ENCODE results near the gene TFPI2.

The TFPI2 gene

DNA sequence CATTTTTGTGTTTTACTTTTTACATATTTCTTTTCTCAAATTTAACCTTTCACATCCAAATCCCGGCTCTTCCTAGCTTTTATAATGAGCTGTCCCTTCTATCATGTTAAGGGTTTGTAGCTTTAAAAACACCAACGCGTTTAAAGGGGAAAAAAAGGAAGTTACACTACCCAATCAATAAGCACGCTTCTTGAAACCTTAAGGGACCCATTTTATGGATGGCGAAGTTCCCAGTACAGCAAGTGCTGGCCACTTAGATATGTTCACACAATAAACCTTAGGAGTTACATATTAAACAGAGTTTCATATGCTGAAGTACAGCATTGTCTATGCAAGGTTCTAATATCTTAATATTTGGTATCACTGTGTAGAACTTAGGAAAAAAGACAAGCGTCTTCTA, 32.7 kb upstream of the TFPI2 start:
- Histone ChIP-seq H3K4me3 (replicated peaks; ENCODE audit: insufficient read depth, low read length) (no peak overlapping the region), H3K27me3 (ENCODE audit: insufficient read depth, poor library complexity, severe bottlenecking) (peaks cover 14% of the 10 kb centered on the region), H3K27ac (replicated peaks) (no peak overlapping the region)
- DNase-seq (ENCODE audit: low read depth in 1 of 2, low spot score in 1 of 2), result no peak
- TF ChIP-seq, protein P1, sequence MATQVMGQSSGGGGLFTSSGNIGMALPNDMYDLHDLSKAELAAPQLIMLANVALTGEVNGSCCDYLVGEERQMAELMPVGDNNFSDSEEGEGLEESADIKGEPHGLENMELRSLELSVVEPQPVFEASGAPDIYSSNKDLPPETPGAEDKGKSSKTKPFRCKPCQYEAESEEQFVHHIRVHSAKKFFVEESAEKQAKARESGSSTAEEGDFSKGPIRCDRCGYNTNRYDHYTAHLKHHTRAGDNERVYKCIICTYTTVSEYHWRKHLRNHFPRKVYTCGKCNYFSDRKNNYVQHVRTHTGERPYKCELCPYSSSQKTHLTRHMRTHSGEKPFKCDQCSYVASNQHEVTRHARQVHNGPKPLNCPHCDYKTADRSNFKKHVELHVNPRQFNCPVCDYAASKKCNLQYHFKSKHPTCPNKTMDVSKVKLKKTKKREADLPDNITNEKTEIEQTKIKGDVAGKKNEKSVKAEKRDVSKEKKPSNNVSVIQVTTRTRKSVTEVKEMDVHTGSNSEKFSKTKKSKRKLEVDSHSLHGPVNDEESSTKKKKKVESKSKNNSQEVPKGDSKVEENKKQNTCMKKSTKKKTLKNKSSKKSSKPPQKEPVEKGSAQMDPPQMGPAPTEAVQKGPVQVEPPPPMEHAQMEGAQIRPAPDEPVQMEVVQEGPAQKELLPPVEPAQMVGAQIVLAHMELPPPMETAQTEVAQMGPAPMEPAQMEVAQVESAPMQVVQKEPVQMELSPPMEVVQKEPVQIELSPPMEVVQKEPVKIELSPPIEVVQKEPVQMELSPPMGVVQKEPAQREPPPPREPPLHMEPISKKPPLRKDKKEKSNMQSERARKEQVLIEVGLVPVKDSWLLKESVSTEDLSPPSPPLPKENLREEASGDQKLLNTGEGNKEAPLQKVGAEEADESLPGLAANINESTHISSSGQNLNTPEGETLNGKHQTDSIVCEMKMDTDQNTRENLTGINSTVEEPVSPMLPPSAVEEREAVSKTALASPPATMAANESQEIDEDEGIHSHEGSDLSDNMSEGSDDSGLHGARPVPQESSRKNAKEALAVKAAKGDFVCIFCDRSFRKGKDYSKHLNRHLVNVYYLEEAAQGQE (IDR thresholded peaks at IDR 0.05; ENCODE audit: insufficient replicate concordance, low read depth), result no peak
- TF ChIP-seq SPI1 (IDR thresholded peaks at IDR 0.05; ENCODE audit: borderline replicate concordance, low read depth) (no peak), GABPA (IDR thresholded peaks at IDR 0.05; ENCODE audit: low read depth) (no peak), POLR2AphosphoS5 (IDR thresholded peaks at IDR 0.05; ENCODE audit: low read depth) (no peak)
- TF ChIP-seq, protein P2, sequence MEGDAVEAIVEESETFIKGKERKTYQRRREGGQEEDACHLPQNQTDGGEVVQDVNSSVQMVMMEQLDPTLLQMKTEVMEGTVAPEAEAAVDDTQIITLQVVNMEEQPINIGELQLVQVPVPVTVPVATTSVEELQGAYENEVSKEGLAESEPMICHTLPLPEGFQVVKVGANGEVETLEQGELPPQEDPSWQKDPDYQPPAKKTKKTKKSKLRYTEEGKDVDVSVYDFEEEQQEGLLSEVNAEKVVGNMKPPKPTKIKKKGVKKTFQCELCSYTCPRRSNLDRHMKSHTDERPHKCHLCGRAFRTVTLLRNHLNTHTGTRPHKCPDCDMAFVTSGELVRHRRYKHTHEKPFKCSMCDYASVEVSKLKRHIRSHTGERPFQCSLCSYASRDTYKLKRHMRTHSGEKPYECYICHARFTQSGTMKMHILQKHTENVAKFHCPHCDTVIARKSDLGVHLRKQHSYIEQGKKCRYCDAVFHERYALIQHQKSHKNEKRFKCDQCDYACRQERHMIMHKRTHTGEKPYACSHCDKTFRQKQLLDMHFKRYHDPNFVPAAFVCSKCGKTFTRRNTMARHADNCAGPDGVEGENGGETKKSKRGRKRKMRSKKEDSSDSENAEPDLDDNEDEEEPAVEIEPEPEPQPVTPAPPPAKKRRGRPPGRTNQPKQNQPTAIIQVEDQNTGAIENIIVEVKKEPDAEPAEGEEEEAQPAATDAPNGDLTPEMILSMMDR (IDR thresholded peaks at IDR 0.05; ENCODE audit: insufficient read depth, low read length), result no peak

DNA sequence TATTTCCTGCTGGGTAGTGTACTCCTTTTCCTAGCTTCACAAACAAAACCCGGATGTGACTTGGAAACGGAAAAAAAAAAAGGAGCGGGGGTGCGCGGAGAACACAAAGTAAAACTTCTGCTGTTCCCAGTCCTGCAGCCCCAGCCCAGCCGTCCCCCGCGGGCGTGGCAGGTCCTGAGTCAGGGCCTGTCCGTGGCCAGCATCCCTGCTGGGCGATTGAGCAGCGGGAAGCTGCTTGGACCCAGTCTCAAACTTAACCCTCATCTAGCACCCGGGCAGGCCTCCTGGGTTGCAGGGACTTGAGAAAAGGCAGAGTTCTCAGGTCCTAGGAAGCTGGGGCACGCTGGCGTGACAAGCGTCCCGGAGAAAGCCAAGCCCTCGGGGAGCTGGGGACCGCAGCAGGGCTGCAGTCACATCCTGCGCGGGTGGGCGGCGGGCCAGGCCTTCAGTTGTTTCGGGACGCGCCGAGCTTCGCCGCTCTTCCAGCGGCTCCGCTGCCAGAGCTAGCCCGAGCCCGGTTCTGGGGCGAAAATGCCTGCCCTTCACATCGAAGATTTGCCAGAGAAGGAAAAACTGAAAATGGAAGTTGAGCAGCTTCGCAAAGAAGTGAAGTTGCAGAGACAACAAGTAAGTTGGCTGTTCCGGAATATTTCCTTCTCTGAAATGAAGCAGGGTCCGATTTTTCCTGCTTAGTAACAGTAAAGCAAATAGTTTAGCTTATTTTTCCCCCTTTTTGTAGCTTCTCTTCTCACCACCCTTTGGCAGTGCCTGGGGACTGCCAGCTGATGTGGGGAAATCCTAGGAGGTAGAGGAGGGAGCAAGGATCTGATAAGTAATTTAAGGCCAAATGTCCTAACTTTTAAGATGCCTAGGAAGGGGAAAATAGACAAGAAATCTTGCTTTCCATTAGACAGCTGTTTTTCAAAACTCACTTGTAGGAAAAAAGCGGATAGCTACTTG, 31.3 kb upstream of the TFPI2 start, which contains the start of gene GNG11:
Gene GNG11 (plus strand): TSS at position 129 of the 960 bp plus-strand sequence. CDS start 403 bp downstream, at position 532.
- peaks cover 14% of the 10 kb centered on the region for H3K27me3 ChIP-seq (ENCODE audit: insufficient read depth, poor library complexity, severe bottlenecking)
- peak in 1 of 2 experiments; percentile 2 for DNase-seq (ENCODE audit: low read depth in 1 of 2, low spot score in 1 of 2)
- TF ChIP-seq, protein P1 (IDR thresholded peaks at IDR 0.05; ENCODE audit: insufficient replicate concordance, low read depth), result no peak
- TF ChIP-seq POLR2AphosphoS5 (IDR thresholded peaks at IDR 0.05; ENCODE audit: low read depth) (no peak), GABPA (IDR thresholded peaks at IDR 0.05; ENCODE audit: low read depth) (no peak), SPI1 (IDR thresholded peaks at IDR 0.05; ENCODE audit: borderline replicate concordance, low read depth) (no peak)
- TF ChIP-seq, protein P2 (IDR thresholded peaks at IDR 0.05; ENCODE audit: insufficient read depth, low read length), result no peak
- no peak within 1 kb of the TSS for H3K27ac ChIP-seq (replicated peaks)
- peak within 1 kb of the TSS; percentile 39 for H3K4me3 ChIP-seq (replicated peaks; ENCODE audit: insufficient read depth, low read length)

DNA sequence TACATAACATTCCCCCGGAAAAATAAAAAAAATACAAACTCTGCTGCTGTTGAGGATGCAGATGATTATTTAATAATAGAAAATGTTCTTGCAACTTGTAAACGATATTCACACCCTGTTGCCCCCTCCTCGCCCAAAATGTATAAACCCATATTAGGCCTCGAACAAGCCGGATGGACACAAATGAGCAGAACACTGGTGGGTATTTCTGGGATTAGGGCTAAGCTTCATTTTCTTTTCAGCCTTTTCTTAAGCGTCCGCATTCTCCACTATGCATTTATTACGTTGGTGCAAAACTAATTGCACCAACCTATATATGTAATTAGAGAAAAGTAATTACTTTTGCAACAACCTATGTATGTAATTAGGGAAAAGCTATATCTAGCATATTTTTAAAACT, 30.6 kb upstream of the TFPI2 start:
- peaks cover 14% of the 10 kb centered on the region for H3K27me3 ChIP-seq (ENCODE audit: insufficient read depth, poor library complexity, severe bottlenecking)
- no peak overlapping the region for H3K27ac ChIP-seq (replicated peaks)
- no peak for TF ChIP-seq GABPA (IDR thresholded peaks at IDR 0.05; ENCODE audit: low read depth)
- TF ChIP-seq, protein P2 (IDR thresholded peaks at IDR 0.05; ENCODE audit: insufficient read depth, low read length), result no peak
- TF ChIP-seq, protein P1 (IDR thresholded peaks at IDR 0.05; ENCODE audit: insufficient replicate concordance, low read depth), result no peak
- no peak for TF ChIP-seq SPI1 (IDR thresholded peaks at IDR 0.05; ENCODE audit: borderline replicate concordance, low read depth)
- no peak for TF ChIP-seq POLR2AphosphoS5 (IDR thresholded peaks at IDR 0.05; ENCODE audit: low read depth)
- no peak overlapping the region for H3K4me3 ChIP-seq (replicated peaks; ENCODE audit: insufficient read depth, low read length)
- no peak for DNase-seq (ENCODE audit: low read depth in 1 of 2, low spot score in 1 of 2)

Data from HL-60 (cell line).